Bronchial epithelial cell (primary cell): Measurements from ENCODE around the gene SDR39U1. TPM values are rescaled to one million over a fixed set of nuclear protein-coding genes. Genes with fewer than 3 reads are reported as not detected.

Experiments
- DNase-seq: peaks from one replicate; pipeline ENCODE4 v3.0.0-alpha.2; 2010; ENCODE audit warnings: low read depth
- FAIRE-seq: peaks from 2 replicates; lab custom pipeline; 2011; peaks lifted over from hg19 to GRCh38; lab: Jason Lieb, UNC
- H3K27me3 ChIP-seq: 2 replicates; pipeline ENCODE4 v1.5.1; 2011; ENCODE audit warnings: low read length; ENCODE audit not compliant: control insufficient read depth, insufficient read depth
- H3K36me3 ChIP-seq: 2 replicates; pipeline ENCODE4 v1.5.1; 2011; ENCODE audit warnings: low read length; ENCODE audit not compliant: control insufficient read depth, insufficient read depth
- H3K4me3 ChIP-seq: 2 replicates; pipeline ENCODE4 v1.5.1; 2011; ENCODE audit warnings: mild to moderate bottlenecking, low read depth, low read length, control low read depth
- CTCF ChIP-seq: IDR thresholded peaks from 2 replicates; pipeline ENCODE4 v1.5.1; 2011; ENCODE audit warnings: mild to moderate bottlenecking, moderate library complexity, low read length, control low read depth, inconsistent platforms; ENCODE audit not compliant: insufficient read depth, severe bottlenecking
- total RNA-seq: library from RNA; depleted of rRNA; stranded (reverse); fragments of >200 nt; gene quantifications from 2 replicates; pipeline ENCODE4 v1.2.1, GENCODE V29; 2014

The SDR39U1 gene
- total RNA-seq, 1 donor from 2014 or later, result 8.2 TPM

- FAIRE-seq, result no peak
Observed at GRCh38 chr14:24435998-24436354, 6.6 kb downstream of the SDR39U1 start.

GRCh38 chr14:24435192-24435810 is 7.3 kb downstream of the SDR39U1 start:
- no peak overlapping the region for H3K4me3 ChIP-seq
- H3K27me3 ChIP-seq, result no peaks in the 10 kb centered on the region
- FAIRE-seq, result no peak
- no peak for DNase-seq
- peaks cover 51% of the 10 kb centered on the region for H3K36me3 ChIP-seq
- TF ChIP-seq CTCF, result no peak

More at GRCh38 chr14:24435998-24436354, 6.6 kb downstream of the SDR39U1 start:
- no peak overlapping the region for H3K4me3 ChIP-seq
- TF ChIP-seq CTCF, result no peak
- DNase-seq, result no peak
- peaks cover 56% of the 10 kb centered on the region for H3K36me3 ChIP-seq
- no peaks in the 10 kb centered on the region for H3K27me3 ChIP-seq

- DNase-seq, result no peak
- TF ChIP-seq CTCF, result no peak
- FAIRE-seq, result no peak
- H3K4me3 ChIP-seq, result no peak overlapping the region
- H3K27me3 ChIP-seq, result no peaks in the 10 kb centered on the region
- peaks cover 46% of the 10 kb centered on the region for H3K36me3 ChIP-seq
Observed at GRCh38 chr14:24434676-24435075, 7.9 kb downstream of the SDR39U1 start.

- no peak for TF ChIP-seq CTCF
- no peak for FAIRE-seq
- Histone ChIP-seq H3K4me3 (no peak overlapping the region), H3K36me3 (peaks cover 44% of the 10 kb centered on the region), H3K27me3 (no peaks in the 10 kb centered on the region)
- no peak for DNase-seq
Observed at GRCh38 chr14:24434036-24434435, 8.5 kb downstream of the SDR39U1 start.

GRCh38 chr14:24432259-24433131 is 10.1 kb downstream of the SDR39U1 start:
- H3K4me3 ChIP-seq, result no peak overlapping the region
- peaks cover 32% of the 10 kb centered on the region for H3K36me3 ChIP-seq
- TF ChIP-seq CTCF, result no peak
- H3K27me3 ChIP-seq, result no peaks in the 10 kb centered on the region
- DNase-seq (no peak), FAIRE-seq (no peak)
